Measurements from ENCODE around the gene TRAF3IP1. TPM values are rescaled to one million over a fixed set of nuclear protein-coding genes. Genes with fewer than 3 reads are reported as not detected.

Gene TRAF3IP1
- total and polyA plus RNA-seq, 2 of the 13 experiments (the other 11 are each of a cell fraction or from before 2014, with no cell fraction given) = 4.1 to 12.9 TPM

- TF ChIP-seq TFE3 (CRISPR knock-in tag; IDR thresholded peaks at IDR 0.05) (peak; percentile 54; the same call in 1 of the 2 replicates), ZNF574 (CRISPR knock-in tag; IDR thresholded peaks at IDR 0.05) (peak; percentile 65; the same call in 1 of the 2 replicates), ZNF644 (CRISPR knock-in tag; IDR thresholded peaks at IDR 0.05; ENCODE audit: low read depth) (peak; percentile 94), NFE2 (CRISPR knock-in tag; IDR thresholded peaks at IDR 0.05) (0 out of 2 replicates have a peak, but pooled peaks have one; percentile 13), DNMT1 (CRISPR knock-in tag; IDR thresholded peaks at IDR 0.05) (no peak), TBX3 (IDR thresholded peaks at IDR 0.05; ENCODE audit: borderline replicate concordance) (peak; percentile 50; the same call in 1 of the 2 replicates), TBX2 (CRISPR knock-in tag; IDR thresholded peaks at IDR 0.05; ENCODE audit: borderline replicate concordance) (peak; percentile 50; the same call in 1 of the 2 replicates), ZNF639 (CRISPR knock-in tag; conservative IDR thresholded peaks at IDR 0.05) (0 out of 2 replicates have a peak, but pooled peaks have one; percentile 65), HOMEZ (CRISPR knock-in tag; IDR thresholded peaks at IDR 0.05; ENCODE audit: low read depth) (0 out of 2 replicates have a peak, but pooled peaks have one; percentile 27), ZEB1 (IDR thresholded peaks at IDR 0.05; ENCODE audit: insufficient replicate concordance, low read depth) (no peak), ZNF616 (CRISPR knock-in tag; IDR thresholded peaks at IDR 0.05; ENCODE audit: low read depth) (peak; percentile 16; the same call in 1 of the 2 replicates), KDM5A (IDR thresholded peaks at IDR 0.05; ENCODE audit: borderline replicate concordance, low read length) (no peak), KDM6A (CRISPR knock-in tag; IDR thresholded peaks at IDR 0.05; ENCODE audit: low read depth) (peak; percentile 22; the same call in 1 of the 2 replicates), ZBTB7B (CRISPR knock-in tag; IDR thresholded peaks at IDR 0.05) (peak; percentile 38; the same call in 1 of the 2 replicates), PRDM10 (CRISPR knock-in tag; IDR thresholded peaks at IDR 0.05; ENCODE audit: low read depth) (peak; percentile 77; the same call in 1 of the 2 replicates)
These were observed 25.8 kb upstream of the TRAF3IP1 start (continued) for GRCh38 chr2:238294393-238295143.
